ENCODE measurements around the gene MTMR1. TPM values are rescaled to one million over a fixed set of nuclear protein-coding genes. Genes with fewer than 3 reads are reported as not detected.
A peak's percentile ranks its signal among the peaks of the same experiment; 100 is the strongest.

MTMR1 gene
- total RNA-seq, 2 donors from 2014 or later = 10.2 to 21.0 TPM

GRCh38 chrX:150777328-150777992 lies 84.3 kb downstream of the MTMR1 start:
- Histone ChIP-seq H3K36me3 (no peaks in the 10 kb centered on the region), H3K4me1 (no peaks in the 10 kb centered on the region), H3K9me3 (no peaks in the 10 kb centered on the region), H3K27me3 (no peaks in the 10 kb centered on the region), H3K27ac (no peak overlapping the region), H3K4me3 (no peak overlapping the region)
- no peak for DNase-seq (ENCODE audit: low spot score)
- TF ChIP-seq CTCF (IDR thresholded peaks at IDR 0.05) = no peak

- no peaks in the 10 kb centered on the region for H3K27me3 ChIP-seq
- no peaks in the 10 kb centered on the region for H3K9me3 ChIP-seq
- no peaks in the 10 kb centered on the region for H3K4me1 ChIP-seq
- H3K4me3 ChIP-seq = no peak overlapping the region
- peak; percentile 57 for DNase-seq (ENCODE audit: low spot score)
- TF ChIP-seq CTCF (IDR thresholded peaks at IDR 0.05) = no peak
- H3K27ac ChIP-seq = no peak overlapping the region
- H3K36me3 ChIP-seq = no peaks in the 10 kb centered on the region
Observed at GRCh38 chrX:150779385-150779784, 86.2 kb downstream of the MTMR1 start.

DNA sequence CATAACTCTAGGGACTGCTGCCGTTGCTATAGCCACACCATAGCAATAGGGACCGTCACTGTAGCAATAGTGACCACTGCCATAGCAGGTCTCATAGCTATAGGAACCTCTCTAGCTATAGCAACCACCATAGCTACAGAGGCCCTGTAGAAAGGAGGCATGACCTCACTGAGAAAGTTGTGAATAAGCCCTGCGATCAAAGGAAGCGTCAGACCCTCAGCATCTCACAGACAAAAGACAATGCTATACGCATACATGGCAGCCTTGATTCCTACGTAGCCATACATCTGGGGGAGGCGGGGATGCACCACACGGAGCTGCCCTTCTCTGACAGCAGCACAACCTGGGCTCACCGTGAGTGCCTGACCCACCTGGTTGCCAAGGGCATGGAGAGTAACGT lies 88.5 kb downstream of the MTMR1 start:
- Histone ChIP-seq H3K4me3 (no peak overlapping the region), H3K36me3 (no peaks in the 10 kb centered on the region), H3K27me3 (no peaks in the 10 kb centered on the region), H3K27ac (no peak overlapping the region), H3K4me1 (no peaks in the 10 kb centered on the region), H3K9me3 (no peaks in the 10 kb centered on the region)
- no peak for DNase-seq (ENCODE audit: low spot score)
- no peak for TF ChIP-seq CTCF (IDR thresholded peaks at IDR 0.05)

- no peak for TF ChIP-seq CTCF (IDR thresholded peaks at IDR 0.05)
- no peak overlapping the region for H3K4me3 ChIP-seq
- no peaks in the 10 kb centered on the region for H3K27me3 ChIP-seq
- no peak overlapping the region for H3K27ac ChIP-seq
- DNase-seq (ENCODE audit: low spot score) = no peak
- H3K36me3 ChIP-seq = no peaks in the 10 kb centered on the region
- H3K4me1 ChIP-seq = no peaks in the 10 kb centered on the region
- H3K9me3 ChIP-seq = no peaks in the 10 kb centered on the region
Observed at GRCh38 chrX:150790021-150790420, 96.8 kb downstream of the MTMR1 start.

DNA sequence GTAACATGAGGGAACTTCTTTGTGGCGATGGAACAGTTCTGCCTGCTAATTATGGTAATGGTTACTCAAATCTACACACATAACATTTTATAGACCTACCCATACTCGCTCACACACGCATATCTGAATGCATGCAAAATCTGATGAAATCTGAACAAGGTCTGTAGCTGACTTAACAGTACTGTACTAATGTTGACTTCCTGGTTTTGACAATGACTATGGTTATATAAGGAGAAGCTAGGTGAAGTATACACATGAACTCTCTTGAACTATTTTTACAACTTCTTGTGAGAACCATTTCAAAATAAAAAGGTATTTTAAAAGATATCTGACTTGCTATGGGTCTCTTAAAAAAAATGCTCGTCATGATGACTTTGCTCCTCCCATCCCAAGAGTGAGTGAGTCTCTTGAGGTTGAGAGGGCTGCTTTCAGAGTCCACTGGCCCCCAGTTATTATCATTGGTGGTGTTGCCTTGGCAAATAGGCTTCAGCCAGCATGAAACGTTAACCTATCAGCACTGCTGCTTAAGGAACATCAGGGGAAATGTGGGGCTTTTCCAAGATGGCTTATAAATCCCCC lies 99.8 kb downstream of the MTMR1 start:
- Histone ChIP-seq H3K4me3 (no peak overlapping the region), H3K36me3 (no peaks in the 10 kb centered on the region), H3K4me1 (no peaks in the 10 kb centered on the region), H3K27ac (no peak overlapping the region), H3K9me3 (no peaks in the 10 kb centered on the region), H3K27me3 (no peaks in the 10 kb centered on the region)
- DNase-seq (ENCODE audit: low spot score) = no peak
- no peak for TF ChIP-seq CTCF (IDR thresholded peaks at IDR 0.05)

DNA sequence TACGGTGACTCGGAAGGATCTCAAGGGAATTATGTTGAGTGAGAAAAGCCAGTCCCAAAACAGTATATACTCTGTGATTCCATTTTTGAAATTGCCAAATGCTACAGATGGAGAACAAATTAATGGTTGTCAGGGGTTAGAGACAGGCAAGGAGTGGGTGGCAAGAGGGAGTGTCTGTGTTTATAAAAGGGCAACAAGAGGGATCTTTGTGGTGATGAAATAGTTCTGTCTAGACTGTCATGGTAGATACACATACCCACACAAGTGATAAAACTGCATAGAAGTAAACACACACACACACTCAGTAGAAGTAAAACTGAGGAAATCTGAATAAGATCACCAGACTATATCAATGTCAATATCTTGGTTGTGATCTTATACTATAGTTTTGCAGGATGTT lies 112.5 kb downstream of the MTMR1 start:
- H3K27me3 ChIP-seq = no peaks in the 10 kb centered on the region
- no peak overlapping the region for H3K27ac ChIP-seq
- no peak for TF ChIP-seq CTCF (IDR thresholded peaks at IDR 0.05)
- no peak for DNase-seq (ENCODE audit: low spot score)
- H3K9me3 ChIP-seq = no peaks in the 10 kb centered on the region
- no peaks in the 10 kb centered on the region for H3K36me3 ChIP-seq
- H3K4me1 ChIP-seq = no peaks in the 10 kb centered on the region
- H3K4me3 ChIP-seq = no peak overlapping the region
